KMS-11 (cell line): Measurements from ENCODE around the gene SPRN.

Experiments
- H2AFZ ChIP-seq: fragments of 200-600 bp; sonication (generic); 2 replicates; pipeline ENCODE4 v1.6.1; 2016; ENCODE audit warnings: antibody characterized with exemption, mixed run types, low read depth
- H3K27ac ChIP-seq: fragments of 200-600 bp; sonication (generic); 2 replicates; pipeline ENCODE4 v1.6.1; 2016; ENCODE audit warnings: mild to moderate bottlenecking, mixed run types
- H3K27me3 ChIP-seq: fragments of 200-600 bp; sonication (generic); 2 replicates; pipeline ENCODE4 v1.6.1; 2017; ENCODE audit warnings: mild to moderate bottlenecking, low read depth, mixed run types, moderate library complexity; ENCODE audit not compliant: insufficient read depth
- H3K36me3 ChIP-seq: fragments of 200-600 bp; sonication (generic); 2 replicates; pipeline ENCODE4 v1.6.1; 2017; ENCODE audit warnings: mild to moderate bottlenecking, mixed run types; ENCODE audit not compliant: insufficient read depth
- H3K4me1 ChIP-seq: fragments of 200-600 bp; sonication (generic); 2 replicates; pipeline ENCODE4 v1.6.1; 2016; ENCODE audit warnings: mild to moderate bottlenecking, low read depth, mixed run types; ENCODE audit not compliant: poor library complexity, severe bottlenecking
- H3K4me2 ChIP-seq: fragments of 200-600 bp; sonication (generic); 2 replicates; pipeline ENCODE4 v1.7.0; 2016; ENCODE audit warnings: mild to moderate bottlenecking, mixed run types
- H3K4me3 ChIP-seq: fragments of 200-600 bp; sonication (generic); IDR thresholded peaks from 2 replicates; pipeline ENCODE4 v1.6.1; 2017; ENCODE audit warnings: low read depth, low read length, mixed read lengths; ENCODE audit not compliant: insufficient read depth
- H3K79me2 ChIP-seq: fragments of 200-600 bp; sonication (generic); 2 replicates; pipeline ENCODE4 v1.6.1; 2016; ENCODE audit warnings: low read depth, mixed run types; ENCODE audit not compliant: insufficient read depth
- H3K9ac ChIP-seq: fragments of 200-600 bp; sonication (generic); 2 replicates; pipeline ENCODE4 v1.6.1; 2016; ENCODE audit warnings: mild to moderate bottlenecking, mixed run types
- H4K20me1 ChIP-seq: fragments of 200-600 bp; sonication (generic); 2 replicates; pipeline ENCODE4 v1.6.1; 2016; ENCODE audit warnings: mild to moderate bottlenecking, mixed run types; ENCODE audit not compliant: insufficient read depth
- TF ChIP-seq, protein P1 (sequence below): fragments of 200-600 bp; sonication (generic); conservative IDR thresholded peaks from 2 replicates; pipeline ENCODE4 v1.6.1; 2017; ENCODE audit warnings: low read depth, mild to moderate bottlenecking, antibody characterized with exemption, low read length, moderate library complexity, mixed read lengths

The SPRN gene

GRCh38 chr10:133372507-133372906 is 51.9 kb downstream of the SPRN start:
- TF ChIP-seq, protein P1, sequence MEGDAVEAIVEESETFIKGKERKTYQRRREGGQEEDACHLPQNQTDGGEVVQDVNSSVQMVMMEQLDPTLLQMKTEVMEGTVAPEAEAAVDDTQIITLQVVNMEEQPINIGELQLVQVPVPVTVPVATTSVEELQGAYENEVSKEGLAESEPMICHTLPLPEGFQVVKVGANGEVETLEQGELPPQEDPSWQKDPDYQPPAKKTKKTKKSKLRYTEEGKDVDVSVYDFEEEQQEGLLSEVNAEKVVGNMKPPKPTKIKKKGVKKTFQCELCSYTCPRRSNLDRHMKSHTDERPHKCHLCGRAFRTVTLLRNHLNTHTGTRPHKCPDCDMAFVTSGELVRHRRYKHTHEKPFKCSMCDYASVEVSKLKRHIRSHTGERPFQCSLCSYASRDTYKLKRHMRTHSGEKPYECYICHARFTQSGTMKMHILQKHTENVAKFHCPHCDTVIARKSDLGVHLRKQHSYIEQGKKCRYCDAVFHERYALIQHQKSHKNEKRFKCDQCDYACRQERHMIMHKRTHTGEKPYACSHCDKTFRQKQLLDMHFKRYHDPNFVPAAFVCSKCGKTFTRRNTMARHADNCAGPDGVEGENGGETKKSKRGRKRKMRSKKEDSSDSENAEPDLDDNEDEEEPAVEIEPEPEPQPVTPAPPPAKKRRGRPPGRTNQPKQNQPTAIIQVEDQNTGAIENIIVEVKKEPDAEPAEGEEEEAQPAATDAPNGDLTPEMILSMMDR: no peak
- Histone ChIP-seq H3K36me3 (no peaks in the 10 kb centered on the region), H3K4me1 (peaks cover 6% of the 10 kb centered on the region), H3K9ac (no peak overlapping the region), H4K20me1 (no peaks in the 10 kb centered on the region), H3K79me2 (no peaks in the 10 kb centered on the region), H3K4me3 (no peak overlapping the region), H3K27me3 (no peaks in the 10 kb centered on the region; the same call in 1 of the 2 replicates), H3K4me2 (no peak overlapping the region), H3K27ac (no peak overlapping the region), H2AFZ (no peak overlapping the region)
